GM15510 (cell line): ENCODE data around the gene RANBP1.

Experiments
- POLR2A ChIP-seq: IDR thresholded peaks from 3 replicates; pipeline ENCODE4 v1.6.1; 2011; ENCODE audit warnings: borderline replicate concordance; ENCODE audit not compliant: insufficient read length; ENCODE audit errors: extremely low read depth

RANBP1 gene

GRCh38 chr22:20154602-20155187 lies 38.8 kb downstream of the RANBP1 start:
- no peak for TF ChIP-seq POLR2A

- no peak for TF ChIP-seq POLR2A
Observed at GRCh38 chr22:20155330-20156041, 39.6 kb downstream of the RANBP1 start.

- TF ChIP-seq POLR2A = no peak
Observed at GRCh38 chr22:20156042-20156389, 40.1 kb downstream of the RANBP1 start.

GRCh38 chr22:20156611-20157429 lies 40.9 kb downstream of the RANBP1 start:
- no peak for TF ChIP-seq POLR2A

GRCh38 chr22:20157430-20158183 lies 41.7 kb downstream of the RANBP1 start:
- no peak for TF ChIP-seq POLR2A

GRCh38 chr22:20158391-20159036 lies 42.6 kb downstream of the RANBP1 start:
- no peak for TF ChIP-seq POLR2A

- TF ChIP-seq POLR2A = no peak
Observed at GRCh38 chr22:20159076-20159475, 43.2 kb downstream of the RANBP1 start.

- TF ChIP-seq POLR2A = no peak
Observed at GRCh38 chr22:20160041-20160440, 44.1 kb downstream of the RANBP1 start.

- TF ChIP-seq POLR2A = no peak
Observed at GRCh38 chr22:20164863-20165262, 49.0 kb downstream of the RANBP1 start.

GRCh38 chr22:20165421-20165820 lies 49.5 kb downstream of the RANBP1 start:
- TF ChIP-seq POLR2A = no peak

GRCh38 chr22:20165913-20166312 lies 50.0 kb downstream of the RANBP1 start:
- TF ChIP-seq POLR2A = no peak

GRCh38 chr22:20166703-20167102 lies 50.8 kb downstream of the RANBP1 start:
- no peak for TF ChIP-seq POLR2A

GRCh38 chr22:20167643-20168322 lies 51.9 kb downstream of the RANBP1 start:
- no peak for TF ChIP-seq POLR2A

- no peak for TF ChIP-seq POLR2A
Observed at GRCh38 chr22:20169253-20169822, 53.4 kb downstream of the RANBP1 start.

- TF ChIP-seq POLR2A = no peak
Observed at GRCh38 chr22:20170170-20170569, 54.3 kb downstream of the RANBP1 start.
